ENCODE measurements around the gene SLC38A3. TPM values are rescaled to one million over a fixed set of nuclear protein-coding genes. Genes with fewer than 3 reads are reported as not detected.

SLC38A3 gene
- total and polyA plus RNA-seq, 2 of the 8 experiments (the other 6 are each of a cell fraction or from before 2014, with no cell fraction given), result 1.2 to 3.7 TPM

DNA sequence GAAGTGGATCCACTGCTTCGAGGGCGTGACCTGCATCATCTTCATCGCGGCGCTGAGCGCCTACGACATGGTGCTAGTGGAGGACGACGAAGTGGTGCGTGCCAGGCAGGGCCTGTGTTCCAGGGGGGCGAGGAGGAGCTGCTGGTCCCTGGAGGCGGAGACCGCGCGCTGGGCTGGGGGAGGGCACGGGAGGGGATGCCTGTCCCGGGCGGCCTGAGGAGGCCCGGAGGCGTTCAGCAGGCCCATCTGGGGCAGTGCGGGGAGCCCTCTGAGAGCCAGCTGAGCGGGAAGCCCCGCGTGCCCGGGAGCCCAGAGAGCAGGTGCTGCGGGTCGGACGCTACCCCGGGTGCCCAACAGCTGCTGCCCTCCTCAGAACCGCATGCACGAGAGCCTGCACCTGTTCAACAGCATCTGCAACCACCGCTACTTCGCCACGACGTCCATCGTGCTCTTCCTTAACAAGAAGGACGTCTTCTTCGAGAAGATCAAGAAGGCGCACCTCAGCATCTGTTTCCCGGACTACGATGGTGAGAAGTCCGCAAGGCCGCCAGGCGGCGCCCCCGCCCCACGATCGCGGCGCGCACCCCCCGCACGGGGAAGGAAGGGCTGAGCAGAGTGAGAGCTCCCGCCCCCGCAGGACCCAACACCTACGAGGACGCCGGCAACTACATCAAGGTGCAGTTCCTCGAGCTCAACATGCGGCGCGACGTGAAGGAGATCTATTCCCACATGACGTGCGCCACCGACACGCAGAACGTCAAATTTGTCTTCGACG lies 10.8 kb upstream of the SLC38A3 start (continued):
- TF ChIP-seq RAD21 (IDR thresholded peaks at IDR 0.05 in 1 of 2, conservative IDR thresholded peaks at IDR 0.05 in 1 of 2; ENCODE audit: low read depth in 2 of 2, low read length in 2 of 2), result peak; percentile 96 to 97

Measured in H1 (cell line).